Breast epithelium (tissue), 3 donors: Measurements from ENCODE around the gene PAXX.

Source experiments
- CTCF ChIP-seq, 3 donors: fragments of 450-650 bp; IDR thresholded peaks; one replicate each; pipeline ENCODE4 v1.5.1; 2016 to 2017; ENCODE audit warnings: antibody characterized with exemption in 3 of 3, mild to moderate bottlenecking in 3 of 3, moderate library complexity in 3 of 3
- POLR2A ChIP-seq: fragments of 450-650 bp; IDR thresholded peaks from one replicate; pipeline ENCODE4 v1.6.1; 2016; ENCODE audit warnings: antibody characterized with exemption, mild to moderate bottlenecking, moderate library complexity
- POLR2AphosphoS5 ChIP-seq, 3 donors: sonication (generic); formaldehyde crosslinking; IDR thresholded peaks; one replicate each; pipeline ENCODE4 v1.6.1; 2017; ENCODE audit warnings: antibody characterized with exemption in 3 of 3

- TF ChIP-seq CTCF (IDR thresholded peaks at IDR 0.05) (no peak), POLR2A (no peak), POLR2AphosphoS5 (IDR thresholded peaks at IDR 0.05) (no peak)
Measured at GRCh38 chr9:136958898-136959850, 33.0 kb upstream of the PAXX start.
